Fibroblast of villous mesenchyme (primary cell): Measurements from ENCODE around the gene CATSPERD. TPM values are rescaled to one million over a fixed set of nuclear protein-coding genes. Genes with fewer than 3 reads are reported as not detected.
A peak's percentile ranks its signal among the peaks of the same experiment; 100 is the strongest.

ENCODE experiments used
- DNase-seq: peaks from one replicate; pipeline ENCODE4 v3.0.0-alpha.2; 2010; ENCODE audit warnings: low read depth
- H3K4me3 ChIP-seq: 2 replicates; pipeline ENCODE4 v1.5.1; 2011; ENCODE audit warnings: low read depth, mild to moderate bottlenecking, low read length
- CTCF ChIP-seq: IDR thresholded peaks from 2 replicates; pipeline ENCODE4 v1.5.1; 2012; ENCODE audit warnings: low read depth, mild to moderate bottlenecking, low read length; ENCODE audit not compliant: insufficient read depth
- total RNA-seq: library from RNA; depleted of rRNA; stranded (reverse); fragments of >200 nt; gene quantifications from 2 replicates; pipeline ENCODE4 v1.2.3, GENCODE V29; 2012

CATSPERD gene
- total RNA-seq, 1 donor = not detected

GRCh38 chr19:5799247-5800241, 79.1 kb downstream of the CATSPERD start:
- no peak for DNase-seq
- TF ChIP-seq CTCF = no peak
- no peak overlapping the region for H3K4me3 ChIP-seq

DNA sequence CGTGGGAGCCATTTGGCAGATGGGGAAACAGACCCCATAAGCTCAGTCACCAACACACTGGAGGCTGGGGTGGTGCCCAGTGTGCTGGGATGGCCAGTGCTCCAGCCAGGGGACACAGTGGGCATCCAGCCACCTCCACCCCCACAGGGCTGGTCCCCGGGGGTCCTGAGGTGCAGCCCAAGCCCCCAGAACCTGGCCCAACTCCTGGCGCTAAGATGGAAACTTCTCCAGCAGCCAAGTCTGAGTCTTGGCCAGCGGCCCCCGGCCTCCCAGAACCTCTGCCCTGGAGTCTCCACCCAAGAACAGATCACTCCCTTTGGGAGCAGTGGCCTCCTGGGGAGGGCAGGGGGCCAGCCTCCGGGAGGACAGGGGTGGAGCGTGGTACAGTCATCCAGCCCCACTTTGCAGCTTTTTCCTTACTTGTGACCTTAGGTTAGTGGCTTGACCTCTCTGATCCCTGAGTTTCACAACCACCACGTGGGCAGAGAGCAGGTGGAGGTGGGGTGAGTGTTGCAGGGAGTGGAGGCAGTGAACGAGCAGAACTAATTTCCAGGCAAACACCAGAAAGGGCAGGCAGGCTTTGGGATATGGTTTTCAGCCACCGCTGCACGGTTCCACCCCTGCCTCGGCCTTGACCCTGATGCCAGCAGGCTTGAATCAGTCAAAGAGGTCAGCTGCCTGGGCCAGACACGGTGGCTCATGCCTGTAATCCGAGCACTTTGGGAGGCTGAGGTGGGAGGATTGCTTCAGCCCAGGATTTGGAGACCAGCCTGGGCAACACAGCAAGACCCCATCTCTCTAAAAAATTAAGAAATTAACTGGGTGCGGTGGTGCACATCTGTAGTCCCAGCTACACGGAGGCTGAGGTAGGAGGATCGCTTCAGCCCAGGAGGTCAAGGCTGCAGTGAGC, 80.2 kb downstream of the CATSPERD start:
- H3K4me3 ChIP-seq = no peak overlapping the region
- TF ChIP-seq CTCF = no peak
- DNase-seq = no peak

DNA sequence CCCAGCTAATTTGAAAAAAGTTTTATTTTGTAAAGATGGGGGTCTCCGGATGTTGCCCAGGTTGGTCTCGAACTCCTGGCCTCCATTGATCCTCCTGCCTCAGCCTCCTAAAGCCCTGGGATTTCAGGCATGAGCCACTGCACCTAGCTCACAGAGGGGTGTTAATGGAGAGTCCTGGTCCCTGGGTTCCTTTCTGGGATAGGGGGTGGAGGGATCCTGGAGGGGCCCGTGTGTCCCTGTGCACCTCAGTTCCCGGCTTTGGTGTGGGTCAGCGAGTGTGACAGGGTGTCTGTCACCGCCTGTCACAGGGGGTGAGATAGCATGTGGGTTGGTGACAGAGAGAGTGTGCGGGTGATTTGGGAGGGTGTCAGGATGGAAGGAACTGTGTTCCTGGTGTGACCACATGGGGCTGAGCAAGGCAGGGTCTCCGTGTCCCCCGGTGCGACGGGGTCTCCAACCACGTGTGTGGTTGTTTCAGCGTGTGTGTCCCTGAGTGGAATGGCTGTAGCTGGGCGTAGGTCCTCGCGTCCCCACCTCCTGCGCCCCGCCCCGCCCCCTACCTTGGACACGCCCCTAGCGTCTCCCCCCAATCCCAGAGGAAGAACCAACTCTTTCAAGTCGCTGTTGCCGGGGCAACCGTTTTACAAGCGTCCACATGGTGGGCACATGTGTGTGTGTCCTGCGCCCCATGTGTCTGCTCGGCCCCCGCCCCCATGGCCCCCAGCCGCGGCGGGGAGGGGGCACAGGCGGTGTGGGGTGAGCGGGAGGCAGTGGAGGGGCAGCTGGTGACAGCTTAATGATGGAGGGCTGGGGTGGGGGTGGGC, 81.6 kb downstream of the CATSPERD start:
- no peak for TF ChIP-seq CTCF
- DNase-seq = peak; percentile 58
- H3K4me3 ChIP-seq = no peak overlapping the region

DNA sequence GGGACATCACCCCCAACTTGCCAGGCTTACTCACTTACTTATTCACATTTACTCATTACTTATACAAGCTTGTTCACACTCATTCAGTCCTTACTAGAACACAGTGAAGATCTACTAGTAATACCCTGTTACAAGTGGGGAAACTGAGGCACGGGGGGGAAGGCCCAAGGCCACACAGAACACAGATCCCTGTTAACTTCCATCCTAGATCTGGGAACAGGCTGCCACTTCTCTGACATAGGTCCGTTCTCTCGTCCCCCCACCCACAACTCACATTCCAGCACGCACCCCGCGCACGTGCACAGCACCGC, 83.0 kb downstream of the CATSPERD start:
- no peak for DNase-seq
- peak overlapping the region; percentile 41 for H3K4me3 ChIP-seq
- TF ChIP-seq CTCF = no peak

DNA sequence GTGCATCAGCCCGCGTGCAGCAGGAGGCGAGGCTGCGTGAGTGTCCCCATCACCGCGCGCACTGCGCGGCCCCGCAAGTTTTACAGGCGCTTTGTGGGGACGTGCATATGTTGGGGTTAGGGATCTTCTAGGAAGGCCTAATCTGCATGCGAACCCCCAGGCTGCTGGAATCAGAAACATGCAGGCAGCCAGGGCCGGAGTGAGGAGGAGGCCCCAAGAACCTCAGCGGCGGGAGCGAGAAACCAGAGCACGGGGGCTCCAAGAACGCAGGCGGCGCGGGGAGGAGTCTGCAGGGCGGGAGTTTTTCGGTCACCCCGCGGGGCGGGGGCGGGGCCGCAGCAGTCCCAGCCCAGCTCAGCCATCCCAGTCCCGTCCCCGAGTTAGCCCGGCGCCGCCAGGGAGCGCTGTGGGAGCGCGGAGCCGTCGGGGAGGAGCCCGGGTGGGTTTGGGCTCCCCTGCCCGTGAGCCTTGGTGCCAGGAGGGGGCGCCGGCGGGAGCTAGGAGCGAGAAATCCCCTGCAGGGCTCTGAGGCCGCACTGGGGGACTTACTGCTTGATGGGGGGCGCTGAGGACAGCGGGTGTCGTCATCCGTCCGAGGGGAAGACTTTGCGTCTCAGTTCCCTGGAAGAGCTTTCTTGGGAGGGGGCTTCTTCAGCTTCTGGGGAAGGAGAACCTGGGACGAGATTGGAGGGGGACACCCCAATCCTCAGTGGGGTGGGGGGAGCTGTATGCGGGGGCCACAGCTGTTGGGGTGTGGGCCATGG, 83.5 kb downstream of the CATSPERD start:
- TF ChIP-seq CTCF = peak; percentile 99
- DNase-seq = peak; percentile 87
- peak overlapping the region; percentile 41 for H3K4me3 ChIP-seq
